GM12874 (cell line): ENCODE data around the gene HIBADH.

ENCODE experiments used
- CTCF ChIP-seq: IDR thresholded peaks from 2 replicates; pipeline ENCODE4 v1.5.1; 2011; ENCODE audit warnings: low read depth, mild to moderate bottlenecking, control low read depth, low read length, moderate library complexity; ENCODE audit not compliant: insufficient read depth

HIBADH gene

GRCh38 chr7:27554826-27555225 lies 107.9 kb downstream of the HIBADH start:
- TF ChIP-seq CTCF: no peak

DNA sequence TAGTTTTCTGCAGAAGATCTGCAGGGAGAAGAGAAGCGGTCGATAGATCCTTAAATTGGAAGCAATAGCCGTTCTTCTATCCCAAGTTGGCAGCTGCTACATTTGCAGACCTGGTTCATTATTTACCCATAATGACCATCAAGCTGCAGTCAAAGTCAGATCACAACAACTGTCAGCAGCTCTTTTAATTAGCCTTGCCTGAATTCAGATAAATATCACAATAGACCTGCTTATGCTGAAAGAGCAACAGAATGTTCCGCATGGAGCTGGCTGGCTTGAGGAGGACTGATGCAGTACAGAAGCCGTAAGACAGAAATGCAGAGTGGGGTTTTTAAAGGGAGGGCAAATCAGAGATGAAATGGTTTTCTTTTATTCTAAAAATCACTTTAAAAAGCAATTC lies 109.4 kb downstream of the HIBADH start:
- TF ChIP-seq CTCF: no peak

DNA sequence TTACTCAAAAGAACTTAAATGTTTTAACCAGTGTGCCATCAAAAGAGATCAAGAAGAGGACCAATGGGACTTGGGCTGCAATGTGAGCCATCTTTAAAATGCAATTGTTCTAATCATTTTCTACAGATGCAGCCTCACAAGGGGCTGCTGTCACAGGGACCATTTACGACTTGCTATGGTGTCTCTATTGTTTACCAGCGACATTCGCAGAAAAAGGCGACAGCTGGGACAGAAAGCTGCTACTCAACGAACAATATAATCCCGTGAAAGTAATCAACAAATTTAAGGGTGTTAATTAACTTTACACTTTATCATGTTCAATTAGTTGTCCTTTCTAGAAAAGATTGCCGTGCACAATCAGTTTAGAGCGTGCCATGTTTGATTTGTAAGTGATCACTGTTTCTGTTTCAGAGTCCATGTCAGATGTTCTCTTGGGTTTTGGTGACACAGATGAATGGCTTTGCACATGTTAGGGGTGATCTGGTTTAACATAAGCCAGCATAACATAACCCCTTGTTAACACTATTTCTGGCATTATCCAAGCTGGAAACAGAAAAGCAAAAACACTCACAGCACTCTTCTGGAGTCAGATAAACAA lies 110.8 kb downstream of the HIBADH start:
- TF ChIP-seq CTCF: no peak

- no peak for TF ChIP-seq CTCF
Measured at GRCh38 chr7:27549606-27550005, 113.1 kb downstream of the HIBADH start.

- TF ChIP-seq CTCF: no peak
Measured at GRCh38 chr7:27548304-27548703, 114.4 kb downstream of the HIBADH start.

- no peak for TF ChIP-seq CTCF
Measured at GRCh38 chr7:27547401-27547800, 115.3 kb downstream of the HIBADH start.

DNA sequence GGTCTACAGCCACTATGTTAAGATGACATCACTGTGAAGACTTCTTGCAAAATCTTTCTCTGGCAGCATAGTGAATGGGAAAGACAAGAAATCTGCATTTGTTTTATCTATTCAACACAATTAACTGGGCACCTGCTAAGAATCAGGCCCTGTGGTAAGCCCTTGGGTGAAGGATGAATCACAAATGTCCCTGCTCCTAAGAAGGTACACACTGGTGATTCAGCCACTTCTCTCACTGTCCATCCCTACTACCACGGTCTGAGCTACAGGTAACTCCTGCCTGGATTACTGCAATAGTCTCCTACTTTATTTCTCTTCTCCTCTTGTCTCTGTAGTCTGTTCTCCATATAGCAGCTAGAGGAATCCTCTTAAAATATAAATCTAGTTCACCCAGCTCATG lies 116.1 kb downstream of the HIBADH start:
- no peak for TF ChIP-seq CTCF
